Embryonic facial prominence (tissue), 1 donor: Measurements from ENCODE around the gene MOXD1.
"Not testable (repeated sequence)": the region's sequence is repeated elsewhere in the genome, so short reads cannot be mapped to it uniquely, and the experiment has no call there.

Experiments used
- DNase-seq: peaks from one replicate; pipeline ENCODE4 v3.0.0-alpha.2; 2016; ENCODE audit errors: extremely low spot score

MOXD1 gene

DNA sequence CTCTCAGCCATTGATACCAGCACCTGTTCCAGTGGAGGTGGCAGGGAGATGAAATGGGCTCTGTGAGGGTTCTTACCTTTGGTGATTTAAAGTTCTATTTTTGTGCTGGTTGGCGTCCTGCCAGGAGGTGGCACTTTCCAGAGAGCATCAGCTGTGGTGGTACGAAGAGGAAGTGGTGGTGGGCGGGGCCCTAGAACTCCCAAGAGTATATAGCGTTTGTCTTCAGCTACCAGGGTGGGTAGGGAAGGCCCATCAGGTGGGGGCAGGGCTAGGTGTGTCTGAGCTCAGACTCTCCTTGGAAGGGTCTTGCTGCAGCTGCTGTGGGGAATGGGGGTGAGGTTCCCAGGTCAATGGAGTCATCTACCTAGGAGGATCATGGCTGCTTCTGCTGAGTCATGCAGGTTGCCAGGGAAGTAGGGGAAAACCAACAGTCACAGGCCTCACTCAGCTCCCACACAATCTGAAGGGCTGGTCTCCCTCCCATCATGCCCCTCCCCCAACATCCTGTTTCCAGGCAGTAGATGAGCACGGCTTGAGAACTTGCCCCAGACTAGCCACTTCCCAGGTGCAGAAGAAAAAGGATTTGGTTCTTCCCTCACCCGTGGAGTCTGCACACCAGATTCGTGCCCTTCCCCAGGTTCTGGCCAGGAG lies 46.6 kb downstream of the MOXD1 start:
- DNase-seq = no peak

DNA sequence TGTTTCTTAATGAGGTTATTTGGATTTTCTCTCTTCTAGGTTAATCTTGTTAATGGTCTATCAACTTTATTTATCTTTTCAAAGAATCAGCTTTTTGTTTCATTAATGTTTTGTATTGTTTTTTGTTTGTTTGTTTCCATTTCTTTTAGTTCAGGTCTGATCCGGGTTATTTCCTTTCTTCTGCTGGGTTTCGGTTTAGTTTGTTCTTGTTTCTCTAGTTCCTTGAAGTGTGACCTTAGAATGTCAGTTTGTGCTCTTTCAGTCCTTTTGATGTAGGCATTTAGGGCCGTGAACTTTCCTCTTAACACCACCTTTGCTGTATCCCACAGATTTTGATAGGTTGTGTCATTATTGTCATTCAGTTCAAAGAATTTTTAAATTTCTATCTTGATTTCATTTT lies 49.3 kb downstream of the MOXD1 start:
- not testable (repeated sequence) for DNase-seq

DNA sequence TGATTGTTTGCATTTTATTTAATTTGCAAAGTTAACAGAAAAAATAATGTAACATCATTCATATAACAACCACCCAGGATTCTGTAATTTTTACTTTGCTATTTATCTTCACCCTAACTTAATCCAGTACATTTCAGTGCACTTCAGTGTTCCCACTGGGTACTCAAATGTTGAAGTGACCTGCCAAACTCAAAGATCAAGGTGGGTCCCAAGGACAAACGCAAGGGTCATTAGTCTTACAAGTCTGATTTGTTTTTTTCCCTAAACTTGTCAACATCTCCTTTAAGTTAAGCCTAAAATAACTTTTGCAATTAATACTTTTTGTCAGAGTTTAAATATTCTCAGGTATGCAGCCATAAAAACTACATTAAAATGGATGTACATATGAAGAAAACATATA lies 53.0 kb downstream of the MOXD1 start:
- DNase-seq = no peak

DNA sequence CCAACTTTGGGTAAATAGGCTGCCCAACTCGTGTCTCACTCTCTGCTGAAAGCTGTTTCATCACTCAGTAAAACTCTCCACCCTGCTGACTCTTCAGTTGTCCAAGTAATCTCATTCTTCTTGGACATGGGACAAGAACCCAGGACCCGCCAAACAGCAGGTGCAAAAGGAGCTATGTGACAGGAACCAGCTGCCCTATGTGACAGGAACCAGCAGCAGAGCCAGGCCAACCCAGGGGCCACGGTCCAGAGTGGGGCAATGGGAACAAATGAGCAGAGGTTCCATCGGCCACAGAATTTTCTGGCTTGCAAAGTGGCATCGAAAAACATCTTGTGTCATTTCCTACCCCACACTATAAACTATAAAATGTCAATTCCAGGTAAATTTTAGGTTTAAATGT lies 56.5 kb downstream of the MOXD1 start:
- DNase-seq = no peak

DNA sequence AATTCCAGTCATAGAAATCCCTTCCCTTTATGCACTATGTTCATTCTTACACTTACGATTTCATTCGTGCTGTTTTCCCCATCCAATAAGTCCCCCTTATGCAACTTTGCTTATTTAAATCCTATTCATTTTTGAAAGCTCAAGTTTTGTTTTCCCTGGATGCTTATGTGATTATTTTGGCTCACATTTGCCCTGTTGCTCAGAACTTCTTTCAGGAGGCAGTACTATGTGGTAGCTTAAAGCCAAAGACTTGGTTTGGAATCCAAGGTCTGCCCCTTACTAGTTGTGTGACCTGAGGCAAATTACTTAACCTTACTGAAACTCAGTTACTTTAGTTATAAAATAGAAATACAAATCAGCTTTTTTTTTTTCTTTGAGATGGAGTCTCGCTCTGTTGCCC lies 59.6 kb downstream of the MOXD1 start:
- DNase-seq = no peak

DNA sequence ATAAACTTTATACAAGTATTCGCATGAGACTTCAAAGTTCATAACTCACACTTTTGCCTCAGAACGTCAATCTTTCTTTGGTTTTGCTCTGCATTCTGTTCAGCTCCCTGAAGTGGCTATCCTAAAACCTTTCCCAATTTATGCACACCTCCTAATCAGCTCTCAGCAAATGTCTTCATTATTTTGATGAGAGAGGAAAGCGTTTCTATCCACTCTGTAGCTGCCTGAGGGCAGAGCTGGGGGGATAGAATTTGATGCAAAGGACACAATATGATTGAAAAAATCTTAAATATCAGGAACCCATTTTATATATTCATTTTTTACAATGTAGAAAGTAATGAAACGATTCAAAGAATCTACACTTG lies 66.8 kb downstream of the MOXD1 start:
- DNase-seq = no peak

DNA sequence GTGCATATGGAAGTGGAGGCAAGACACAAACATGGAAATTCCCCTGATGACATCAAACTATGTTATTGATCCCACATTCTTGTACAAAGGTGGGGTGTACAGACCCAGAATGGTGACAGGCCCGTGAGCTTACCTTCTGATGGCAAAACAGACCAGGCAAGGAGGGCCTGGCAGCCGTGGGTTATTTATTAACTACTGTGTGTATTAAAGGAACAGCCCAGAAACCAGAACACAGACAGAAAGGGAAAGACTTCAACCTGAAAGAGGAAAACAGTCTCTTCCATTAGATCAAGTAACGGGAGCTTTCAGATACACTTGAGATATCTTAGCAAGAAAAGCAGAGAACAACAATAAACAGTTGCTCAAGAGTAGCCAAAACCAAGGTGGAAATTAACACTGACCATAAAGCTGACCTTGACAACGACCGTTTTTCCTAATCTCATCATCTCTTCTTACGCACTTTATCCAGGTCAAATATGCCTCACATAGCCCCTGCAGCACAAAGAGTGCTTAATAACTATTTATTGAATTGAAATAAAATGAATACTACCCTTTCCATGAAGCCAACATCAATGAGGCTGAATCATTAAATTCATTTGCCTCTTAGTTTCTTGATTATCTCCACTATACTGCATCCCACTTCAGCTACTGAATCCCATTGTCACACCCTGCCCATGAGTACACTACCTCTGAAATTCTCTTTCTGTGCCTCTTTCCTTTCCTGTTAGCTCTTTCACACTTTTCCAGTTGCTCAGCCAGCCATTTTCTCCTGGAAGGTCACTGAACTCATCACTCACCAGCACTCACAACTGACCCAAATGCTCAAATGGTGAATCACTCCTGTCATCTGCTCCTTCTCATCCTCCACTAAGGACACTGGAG lies 67.4 kb downstream of the MOXD1 start:
- DNase-seq = no peak

DNA sequence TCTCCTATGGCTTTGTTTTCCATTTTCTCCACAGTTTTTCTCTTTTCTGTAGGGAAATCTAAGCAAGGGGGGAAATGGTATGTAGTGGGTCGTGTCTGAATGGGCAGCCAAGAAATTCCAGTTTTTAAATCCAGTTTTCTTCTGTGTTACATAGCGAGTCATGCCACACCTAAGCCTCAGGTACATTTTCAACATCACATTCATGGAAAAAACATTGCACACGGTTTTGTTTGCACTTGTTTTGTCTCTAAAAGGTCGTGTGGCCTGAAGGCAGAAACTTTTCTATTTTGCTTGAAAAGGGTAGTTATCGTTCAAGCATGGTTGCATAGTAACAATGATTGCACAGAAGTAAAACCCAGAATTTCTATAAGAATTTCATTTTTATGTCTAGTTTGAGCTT lies 70.5 kb downstream of the MOXD1 start:
- DNase-seq = no peak

DNA sequence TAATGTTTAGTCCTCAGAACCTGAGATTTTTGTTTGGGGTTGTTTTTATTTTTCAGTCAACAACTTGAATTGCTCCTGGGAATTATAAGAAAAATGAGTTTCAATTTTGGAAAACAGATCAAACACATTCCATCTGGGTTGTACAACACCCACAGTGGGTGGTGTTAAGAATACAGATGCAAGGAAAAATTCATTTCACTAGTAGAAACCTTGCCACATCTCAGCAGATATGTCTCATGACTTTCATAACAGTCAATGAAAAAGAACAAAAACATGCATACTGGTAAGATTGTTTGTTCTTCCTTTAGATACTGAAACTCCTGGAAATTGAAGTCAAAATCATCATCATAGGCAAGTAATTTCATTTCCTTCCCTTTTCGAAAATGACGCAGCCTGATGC lies 78.9 kb downstream of the MOXD1 start:
- no peak for DNase-seq

DNA sequence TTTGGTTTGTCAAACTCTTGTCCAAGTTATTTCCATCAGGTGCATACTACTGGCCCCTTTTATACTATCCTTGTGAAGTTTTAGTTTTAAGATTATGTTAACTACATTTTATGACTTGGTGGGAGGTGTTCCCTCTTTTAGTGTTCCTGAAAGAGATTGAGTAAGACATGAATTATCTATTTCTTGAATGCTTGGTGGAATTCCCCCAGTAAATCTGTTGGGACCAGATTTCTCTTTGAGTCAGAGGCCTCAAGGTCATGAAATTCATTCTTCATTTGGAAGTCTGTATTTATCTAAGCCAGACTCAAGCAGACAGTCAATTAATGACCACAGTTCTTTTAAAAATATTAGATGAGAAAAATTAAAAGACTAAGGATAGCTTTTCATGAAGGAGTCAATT lies 81.3 kb downstream of the MOXD1 start:
- no peak for DNase-seq

DNA sequence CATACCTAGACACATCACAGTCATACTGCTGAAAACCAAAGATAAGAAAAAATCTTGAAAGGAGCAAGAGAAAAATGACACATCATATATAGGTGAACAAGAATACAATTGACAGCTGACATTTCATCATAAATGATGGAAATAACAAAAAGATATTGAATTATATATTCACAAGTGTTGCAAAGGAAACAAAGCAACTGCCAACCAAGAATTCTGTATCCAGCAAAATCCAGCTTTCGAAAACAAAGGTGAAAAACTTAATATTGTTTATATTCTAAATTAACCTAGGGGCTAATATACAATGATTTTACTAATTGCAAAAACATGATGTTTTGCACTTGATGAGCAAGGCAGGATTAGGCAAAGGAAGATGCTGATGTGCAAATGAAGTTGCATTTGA lies 84.3 kb downstream of the MOXD1 start:
- DNase-seq = no peak

DNA sequence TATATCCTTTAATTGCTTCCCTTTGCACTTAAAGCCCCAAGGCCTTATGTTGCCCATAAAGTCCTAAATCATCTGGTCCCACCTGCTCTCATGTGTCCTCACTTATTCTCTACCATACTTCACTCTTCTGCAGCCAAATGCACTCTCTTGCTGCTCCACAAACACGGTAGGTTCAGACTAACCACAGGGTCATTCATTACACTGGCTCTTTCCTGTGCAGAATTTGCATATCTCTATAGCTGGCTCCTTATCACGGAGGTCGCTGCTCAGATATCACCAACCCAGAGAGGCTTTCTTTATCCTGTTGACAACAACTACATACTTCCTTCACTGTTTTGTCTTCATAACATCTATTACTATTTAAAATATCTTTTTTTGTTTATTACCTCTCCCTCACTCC lies 86.8 kb downstream of the MOXD1 start:
- no peak for DNase-seq

DNA sequence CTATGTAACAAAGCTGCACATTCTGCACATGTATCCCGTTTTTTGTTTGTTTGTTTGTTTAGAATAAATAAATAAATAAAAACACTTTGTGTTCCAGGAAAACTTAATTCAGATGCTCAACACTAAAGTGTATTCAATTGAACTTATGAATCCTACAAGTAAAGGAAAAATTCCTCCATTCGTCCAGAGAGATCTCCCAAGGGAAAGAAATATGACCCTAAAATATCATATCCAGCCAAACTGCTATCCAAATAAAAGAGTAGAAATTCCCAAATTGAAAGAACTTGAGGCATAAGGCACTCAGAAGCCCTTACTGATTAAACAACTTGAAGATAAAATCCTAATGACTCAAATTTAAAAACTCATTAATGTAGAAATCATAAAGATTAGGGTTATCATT lies 90.4 kb downstream of the MOXD1 start:
- DNase-seq = no peak

DNA sequence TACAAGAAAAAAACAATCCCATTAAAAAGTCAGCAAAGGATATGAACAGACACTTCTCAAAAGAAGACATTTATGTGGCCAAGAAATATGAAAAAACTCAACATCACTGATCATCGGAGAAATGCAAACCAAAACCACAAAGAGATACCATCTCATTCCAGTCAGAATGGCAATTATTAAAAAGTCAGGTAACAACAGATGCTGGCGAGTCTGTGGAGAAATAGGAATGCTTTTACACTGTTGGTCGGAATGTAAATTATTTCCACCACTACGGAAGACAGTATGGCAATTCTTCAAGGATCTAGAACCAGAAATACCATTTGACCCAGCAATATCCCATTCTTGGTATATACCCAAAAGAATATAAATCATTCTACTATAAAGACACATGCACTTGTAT lies 91.1 kb downstream of the MOXD1 start:
- not testable (repeated sequence) for DNase-seq

DNA sequence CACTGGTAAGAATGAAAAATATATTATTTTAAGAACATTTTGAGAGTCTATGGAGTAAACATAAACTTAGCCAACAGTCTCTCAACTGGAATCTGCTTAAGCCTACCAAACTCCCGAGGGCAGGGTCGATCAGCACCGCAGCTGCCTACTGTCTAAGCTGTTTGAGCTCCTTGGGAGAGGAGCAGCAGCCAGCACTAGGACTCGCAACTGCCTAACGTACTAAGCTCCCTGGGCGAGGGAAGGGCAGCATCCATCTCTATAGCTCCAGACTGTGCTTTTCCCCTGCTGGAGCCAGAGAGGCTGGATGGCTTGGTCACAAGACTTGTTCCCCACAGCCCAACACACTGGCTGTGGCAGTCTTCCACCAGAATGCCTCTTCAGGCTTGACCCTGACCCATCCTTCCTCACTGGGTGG lies 96.4 kb downstream of the MOXD1 start:
- no peak for DNase-seq

DNA sequence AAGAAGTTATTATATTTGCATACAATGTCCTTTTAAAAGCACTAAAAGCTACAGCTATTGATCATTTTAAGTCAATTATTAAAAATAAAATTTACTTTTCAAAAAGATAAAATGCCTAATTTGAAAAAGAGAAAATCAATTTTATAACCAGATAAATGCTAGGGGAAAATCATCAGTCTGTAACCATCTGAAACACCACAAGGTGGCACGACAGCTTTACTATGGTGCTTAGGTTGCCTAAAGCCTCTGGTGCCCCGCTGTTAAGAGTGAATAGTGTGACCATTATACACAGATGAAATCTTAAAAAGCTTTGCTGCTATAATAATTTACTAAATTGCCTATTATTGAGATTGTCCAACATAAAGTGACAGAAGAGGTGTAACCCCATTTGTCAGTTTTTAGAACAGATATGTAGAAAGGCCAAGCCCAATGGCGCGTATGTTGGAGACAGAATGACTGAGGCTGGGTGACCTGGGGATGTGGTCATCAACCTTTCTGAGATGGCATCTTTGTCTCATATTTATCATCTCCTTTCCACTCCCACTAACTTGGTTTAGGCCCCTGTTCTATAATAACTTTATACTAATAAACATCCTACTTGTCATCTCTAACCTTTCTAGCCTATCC lies 100.8 kb downstream of the MOXD1 start:
- peak; percentile 16 for DNase-seq

DNA sequence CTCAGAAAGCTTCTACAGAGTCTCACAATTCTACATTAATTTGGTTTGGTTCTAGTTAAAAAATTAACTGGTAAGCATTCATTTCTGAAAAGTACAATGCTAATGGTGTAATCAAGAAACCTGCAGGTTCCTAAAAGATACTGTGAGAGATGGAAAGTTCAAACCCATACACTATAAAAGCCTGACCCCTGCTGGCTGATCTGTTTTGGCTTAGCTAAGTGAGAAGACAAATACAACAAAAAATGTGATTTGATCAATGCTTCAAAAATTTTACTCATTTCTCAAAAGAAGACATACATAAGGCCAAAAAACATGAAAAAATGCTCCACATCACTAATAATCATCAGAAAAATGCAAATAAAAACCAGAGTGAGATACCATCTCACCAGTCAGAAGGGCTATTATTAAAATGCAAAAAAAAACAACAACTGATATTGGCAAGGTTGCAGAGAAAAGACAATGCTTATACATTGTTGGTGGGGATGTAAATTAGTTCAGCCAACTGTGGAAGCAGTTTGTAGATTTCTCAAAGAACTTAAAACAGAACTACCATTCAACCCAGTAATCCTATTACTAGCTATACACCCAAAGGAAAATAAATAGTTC lies 102.8 kb downstream of the MOXD1 start:
- DNase-seq = peak; percentile 54

DNA sequence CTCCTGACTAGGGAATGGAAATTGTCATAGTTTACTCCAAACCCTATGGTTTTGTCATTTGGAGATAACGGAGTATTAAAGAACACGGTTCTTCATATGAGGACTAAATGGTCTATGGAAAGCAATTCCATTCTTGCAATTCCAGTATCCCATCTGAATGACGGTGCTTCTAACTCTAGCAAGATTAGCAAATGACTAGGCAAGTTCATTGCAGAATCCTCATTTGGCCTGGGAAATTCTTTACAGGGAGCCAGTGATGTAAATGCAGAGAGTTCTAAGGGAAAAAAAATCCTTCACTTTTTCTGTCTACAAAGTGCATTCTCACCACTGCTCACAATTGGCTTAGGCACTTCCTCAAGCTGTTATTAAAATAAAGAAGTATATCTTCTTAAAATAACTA lies 111.5 kb downstream of the MOXD1 start:
- DNase-seq = no peak

DNA sequence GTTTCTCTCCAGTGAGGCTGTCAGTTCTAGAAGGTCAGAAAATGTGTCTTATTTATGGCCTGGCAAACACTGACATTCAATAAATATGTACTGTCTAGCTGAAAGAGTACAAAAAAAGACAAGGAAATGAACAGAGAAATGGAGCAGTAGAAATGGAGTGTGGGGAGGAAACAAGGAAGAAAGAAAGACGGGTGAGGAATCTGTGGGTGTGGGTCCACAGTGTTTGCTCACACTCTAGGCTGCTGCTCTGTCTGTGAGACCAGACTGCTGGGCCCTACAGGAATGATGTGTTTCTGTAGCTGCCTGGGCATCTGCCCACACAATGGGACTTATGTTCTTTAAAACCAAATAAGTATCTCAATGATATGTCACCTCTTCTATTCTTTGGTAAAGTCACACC lies 114.2 kb downstream of the MOXD1 start:
- DNase-seq = no peak

DNA sequence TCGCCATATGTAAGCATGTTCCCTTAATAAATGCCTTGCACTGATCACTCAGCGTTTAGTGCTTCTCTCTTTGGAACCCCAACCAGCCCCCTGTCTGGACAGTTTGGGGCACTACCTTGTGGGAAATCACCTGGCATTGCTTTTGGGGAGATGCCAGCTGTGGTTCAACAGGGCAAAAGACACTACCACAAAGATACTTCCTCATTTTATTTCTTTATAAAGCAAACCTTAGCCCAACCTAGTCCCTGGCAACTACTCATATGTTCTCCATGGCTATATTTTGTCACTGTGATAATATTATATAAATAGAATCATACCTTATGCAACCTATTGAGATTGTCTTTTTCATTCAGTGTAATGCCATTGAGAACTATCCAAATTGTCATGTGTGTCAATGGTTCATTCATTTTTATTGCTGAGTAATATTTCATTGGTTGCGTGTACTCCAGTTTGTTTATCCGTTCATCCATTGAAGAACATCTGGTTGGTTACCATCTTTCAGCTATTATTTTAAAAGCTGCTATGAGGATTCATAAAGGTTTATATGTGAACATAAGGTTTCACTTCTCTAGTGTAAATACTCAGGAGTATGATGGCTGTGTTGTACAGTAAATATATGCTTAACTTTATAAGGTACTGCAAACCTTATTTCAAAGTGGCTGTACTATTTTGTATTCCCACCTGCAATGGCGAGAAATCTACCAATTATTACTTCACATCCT lies 114.8 kb downstream of the MOXD1 start:
- no peak for DNase-seq

DNA sequence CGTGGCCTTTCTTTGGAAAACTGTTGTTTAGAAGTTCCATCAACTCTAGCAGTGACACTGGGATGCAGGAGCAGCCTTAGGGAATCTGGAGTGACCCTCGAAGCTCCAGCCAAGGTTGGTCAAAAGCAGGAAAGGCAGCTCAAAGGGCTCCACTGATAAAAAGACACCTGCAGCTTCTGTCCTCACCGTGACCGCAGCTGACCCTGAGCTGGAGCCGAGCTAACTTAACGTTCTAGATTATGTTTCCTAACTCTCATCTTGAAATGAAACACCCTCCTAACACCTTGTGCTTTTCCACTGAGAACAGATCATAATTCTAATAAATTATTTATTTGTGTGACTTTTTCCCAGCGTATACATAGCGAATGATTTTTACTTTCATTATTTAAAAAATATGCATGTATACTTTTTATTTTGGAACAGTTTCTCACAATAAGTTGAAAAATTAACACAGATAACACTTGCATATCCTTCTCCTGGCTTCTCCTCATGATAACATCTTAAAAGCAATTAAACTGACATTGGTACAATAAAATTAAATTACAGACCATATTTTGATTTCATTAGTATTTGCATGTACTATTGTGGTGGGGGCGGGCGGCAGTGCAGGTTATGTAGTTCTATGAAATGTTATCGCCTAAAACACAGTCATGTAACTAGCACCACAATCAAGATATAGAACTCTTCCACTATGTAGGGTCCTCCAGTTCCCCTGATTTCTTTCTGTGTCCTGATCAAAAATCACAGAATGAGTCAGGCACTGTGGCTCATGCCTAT lies 116.1 kb downstream of the MOXD1 start:
- no peak for DNase-seq
